ENCODE results near the gene AKT1. TPM values are rescaled to one million over a fixed set of nuclear protein-coding genes. Genes with fewer than 3 reads are reported as not detected.

The AKT1 gene
- total RNA-seq, 4 donors from 2014 or later, result 44.4 to 70.4 (median 57.0) TPM

DNA sequence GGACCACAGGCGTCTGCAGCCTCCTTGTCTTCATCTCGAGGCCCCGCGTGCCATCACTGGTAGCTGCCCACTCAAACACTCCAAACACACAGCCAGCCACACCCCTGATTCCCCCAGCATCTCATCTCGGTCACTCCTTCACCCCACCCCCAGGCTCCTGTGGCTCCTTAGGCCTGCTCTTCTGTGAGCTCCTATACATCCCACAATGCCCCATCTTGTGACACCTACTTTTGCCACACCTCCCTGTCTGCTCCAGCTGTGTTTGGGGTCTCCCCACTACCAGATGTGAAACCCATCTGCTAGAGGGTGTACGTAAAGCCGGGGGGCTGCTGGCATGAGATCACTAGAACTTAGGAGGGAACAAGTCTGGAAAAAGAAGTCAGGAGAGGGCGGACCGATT is 4.1 kb downstream of the AKT1 start:
- H3K4me1 ChIP-seq, result peaks cover 35 to 45% of the 10 kb centered on the region in 2 donors
- TF ChIP-seq, protein P1, sequence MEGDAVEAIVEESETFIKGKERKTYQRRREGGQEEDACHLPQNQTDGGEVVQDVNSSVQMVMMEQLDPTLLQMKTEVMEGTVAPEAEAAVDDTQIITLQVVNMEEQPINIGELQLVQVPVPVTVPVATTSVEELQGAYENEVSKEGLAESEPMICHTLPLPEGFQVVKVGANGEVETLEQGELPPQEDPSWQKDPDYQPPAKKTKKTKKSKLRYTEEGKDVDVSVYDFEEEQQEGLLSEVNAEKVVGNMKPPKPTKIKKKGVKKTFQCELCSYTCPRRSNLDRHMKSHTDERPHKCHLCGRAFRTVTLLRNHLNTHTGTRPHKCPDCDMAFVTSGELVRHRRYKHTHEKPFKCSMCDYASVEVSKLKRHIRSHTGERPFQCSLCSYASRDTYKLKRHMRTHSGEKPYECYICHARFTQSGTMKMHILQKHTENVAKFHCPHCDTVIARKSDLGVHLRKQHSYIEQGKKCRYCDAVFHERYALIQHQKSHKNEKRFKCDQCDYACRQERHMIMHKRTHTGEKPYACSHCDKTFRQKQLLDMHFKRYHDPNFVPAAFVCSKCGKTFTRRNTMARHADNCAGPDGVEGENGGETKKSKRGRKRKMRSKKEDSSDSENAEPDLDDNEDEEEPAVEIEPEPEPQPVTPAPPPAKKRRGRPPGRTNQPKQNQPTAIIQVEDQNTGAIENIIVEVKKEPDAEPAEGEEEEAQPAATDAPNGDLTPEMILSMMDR (IDR thresholded peaks at IDR 0.05 in 4 of 5, conservative IDR thresholded peaks at IDR 0.05 in 1 of 5), result no peak
- no peak for TF ChIP-seq POLR2A (IDR thresholded peaks at IDR 0.05)
- H3K4me3 ChIP-seq, result no peak overlapping the region
- in situ Hi-C loops (cut with MboI; ENCODE audit: low sequenced_read_pairs in 4 of 4), result no loop called here
- H3K36me3 ChIP-seq, result peaks cover 0 to 21% of the 10 kb centered on the region in 2 donors
- no peaks in the 10 kb centered on the region for H3K9me3 ChIP-seq
- ATAC-seq, result no peak
- H3K27ac ChIP-seq, result no peak overlapping the region
- H3K27me3 ChIP-seq, result no peaks in the 10 kb centered on the region
- no peak for DNase-seq
- intact Hi-C loops (cut with DNase I; ENCODE audit: low total_unique reads), result no loop called here

DNA sequence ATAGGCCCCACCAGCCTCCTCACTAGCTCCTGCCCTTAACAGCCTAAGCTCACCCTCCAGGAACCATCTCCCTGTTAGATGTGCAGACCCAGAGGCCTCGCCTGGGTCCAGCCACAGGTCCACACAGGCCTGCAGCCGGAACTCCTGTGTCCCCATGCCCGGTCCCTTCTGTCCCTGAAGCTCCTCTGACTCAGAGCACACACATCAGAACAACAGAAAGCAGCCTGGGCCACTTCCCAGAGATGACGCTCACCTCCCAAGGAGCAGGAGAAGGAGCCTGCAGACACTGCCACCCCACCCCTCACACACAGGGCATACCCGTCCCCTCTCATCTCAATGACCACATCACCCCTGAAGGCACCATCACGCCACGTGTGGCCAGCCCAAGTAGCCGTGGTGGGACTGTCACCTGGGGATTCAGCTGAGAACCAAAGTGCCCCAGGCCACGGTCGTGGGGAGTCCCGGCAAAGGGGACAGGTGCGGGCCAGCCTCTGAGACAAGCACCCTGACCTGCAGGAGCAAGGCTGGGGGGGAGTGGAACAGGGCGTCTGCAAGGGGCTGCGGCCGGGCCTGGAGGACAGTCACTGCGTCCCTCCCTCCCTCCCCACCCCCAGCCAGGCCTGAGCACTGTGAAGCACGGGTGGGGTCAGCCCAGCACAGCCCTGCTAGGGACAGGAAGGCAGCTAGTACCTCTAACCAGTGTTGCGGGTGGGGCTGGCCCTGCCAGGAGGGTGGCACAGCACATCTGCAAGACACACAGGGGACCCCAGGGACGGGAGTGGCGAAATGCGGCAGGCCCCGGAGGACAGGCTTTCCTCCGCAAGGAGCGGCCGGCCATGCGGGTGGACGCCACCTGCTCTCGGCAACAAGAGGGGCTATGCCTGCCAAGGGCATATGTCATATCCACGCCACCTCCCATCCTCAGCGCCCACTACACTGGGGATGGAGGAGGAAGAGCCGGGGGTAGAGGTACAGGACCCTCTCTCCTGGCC is 5.5 kb downstream of the AKT1 start:
- in situ Hi-C loops (cut with MboI; ENCODE audit: low sequenced_read_pairs in 4 of 4), result no loop called here
- no peak for TF ChIP-seq POLR2A (IDR thresholded peaks at IDR 0.05)
- TF ChIP-seq, protein P1 (IDR thresholded peaks at IDR 0.05 in 4 of 5, conservative IDR thresholded peaks at IDR 0.05 in 1 of 5), result no peak
- Histone ChIP-seq H3K27ac (no peak overlapping the region), H3K27me3 (no peaks in the 10 kb centered on the region), H3K4me1 (peaks cover 31 to 39% of the 10 kb centered on the region in 2 donors), H3K9me3 (no peaks in the 10 kb centered on the region), H3K36me3 (peaks cover 0 to 21% of the 10 kb centered on the region in 2 donors), H3K4me3 (no peak overlapping the region)
- no peak for ATAC-seq
- intact Hi-C loops (cut with DNase I; ENCODE audit: low total_unique reads), result no loop called here
- no peak for DNase-seq

DNA sequence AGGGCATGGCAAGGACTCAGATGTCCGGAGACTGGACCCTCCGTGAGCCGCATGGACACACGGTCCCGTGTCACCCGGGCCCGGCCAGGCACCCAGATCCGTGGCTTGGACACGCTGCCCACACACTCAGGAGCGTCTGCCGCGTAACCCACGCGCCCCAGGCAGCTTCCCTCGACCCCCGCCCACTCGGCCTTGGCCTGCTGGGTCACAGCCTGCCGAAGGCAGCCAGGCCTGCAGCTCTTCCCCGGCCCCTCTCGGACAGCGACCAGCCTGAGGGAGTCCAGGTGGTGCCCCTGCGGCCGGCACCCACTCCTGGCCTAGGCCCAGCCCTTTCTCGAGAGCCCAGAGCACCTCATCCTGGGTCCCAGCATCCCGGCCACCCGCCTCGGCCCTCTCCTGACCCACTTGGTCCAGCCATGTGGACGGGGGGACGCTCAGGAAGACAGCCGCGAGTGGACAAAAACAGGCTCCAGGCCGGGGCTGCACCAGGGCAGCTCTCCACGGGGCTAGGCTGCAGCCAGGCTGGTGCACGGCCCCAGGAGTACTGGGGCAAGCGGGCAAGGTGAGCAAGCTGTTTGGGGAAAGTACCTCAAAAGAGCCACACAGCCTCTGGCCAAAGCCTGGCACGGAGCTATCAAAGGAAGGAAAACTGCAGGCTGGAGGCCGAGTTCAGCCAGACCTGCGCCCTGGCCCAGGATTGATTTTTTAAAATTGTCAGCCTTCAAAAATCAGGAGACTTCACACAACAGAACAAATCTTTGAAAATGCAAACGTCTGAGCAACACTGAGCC is 6.5 kb downstream of the AKT1 start:
- peaks cover 26 to 33% of the 10 kb centered on the region in 2 donors for H3K4me1 ChIP-seq
- ATAC-seq (no peak), DNase-seq (no peak)
- peaks cover 0 to 21% of the 10 kb centered on the region in 2 donors for H3K36me3 ChIP-seq
- TF ChIP-seq POLR2A (IDR thresholded peaks at IDR 0.05), result no peak
- TF ChIP-seq, protein P1 (IDR thresholded peaks at IDR 0.05 in 4 of 5, conservative IDR thresholded peaks at IDR 0.05 in 1 of 5), result no peak
- no peak overlapping the region for H3K27ac ChIP-seq
- H3K9me3 ChIP-seq, result no peaks in the 10 kb centered on the region
- intact Hi-C loops (cut with DNase I; ENCODE audit: low total_unique reads) (no loop called here), in situ Hi-C loops (cut with MboI; ENCODE audit: low sequenced_read_pairs in 4 of 4) (no loop called here)
- no peak overlapping the region for H3K4me3 ChIP-seq
- no peaks in the 10 kb centered on the region for H3K27me3 ChIP-seq

DNA sequence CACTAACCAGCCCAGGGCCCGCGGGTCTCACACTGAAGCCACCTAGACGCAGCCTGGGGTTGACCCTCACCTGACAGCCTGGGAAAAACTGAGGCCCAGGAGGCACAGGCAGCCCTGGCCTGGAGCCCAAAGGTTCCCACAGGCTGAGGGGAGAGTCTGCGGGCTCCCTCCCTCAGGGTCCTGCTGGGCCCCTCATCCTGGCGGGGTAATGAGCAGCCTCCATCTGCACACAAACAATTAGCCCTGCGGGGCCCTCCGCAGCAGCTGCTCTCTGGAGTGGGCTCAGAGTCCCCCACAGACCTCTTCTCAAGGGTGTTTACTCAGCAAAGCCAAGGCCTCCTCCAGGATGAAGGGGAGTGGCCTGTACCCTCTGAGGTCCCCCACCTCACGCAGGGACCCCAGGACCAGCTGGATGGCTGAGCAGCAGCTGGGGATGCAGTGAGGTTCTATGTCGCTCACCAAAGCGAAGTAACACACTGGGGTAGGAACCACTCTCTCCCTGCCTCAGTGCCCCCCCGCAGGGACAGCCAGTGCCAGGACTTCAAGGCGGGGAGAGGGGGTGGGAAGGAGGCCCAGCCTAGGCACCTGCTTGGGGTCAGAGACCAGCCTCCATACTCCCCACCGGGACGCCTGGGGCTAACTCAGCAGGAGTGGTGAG is 7.3 kb downstream of the AKT1 start:
- Histone ChIP-seq H3K4me1 (peaks cover 18 to 25% of the 10 kb centered on the region in 2 donors), H3K36me3 (peaks cover 0 to 21% of the 10 kb centered on the region in 2 donors), H3K27ac (no peak overlapping the region), H3K9me3 (no peaks in the 10 kb centered on the region), H3K4me3 (no peak overlapping the region), H3K27me3 (no peaks in the 10 kb centered on the region)
- no peak for ATAC-seq
- TF ChIP-seq, protein P1 (IDR thresholded peaks at IDR 0.05 in 4 of 5, conservative IDR thresholded peaks at IDR 0.05 in 1 of 5), result no peak
- no peak for TF ChIP-seq POLR2A (IDR thresholded peaks at IDR 0.05)
- no peak for DNase-seq
- in situ Hi-C loops (cut with MboI; ENCODE audit: low sequenced_read_pairs in 4 of 4), result no loop called here
- intact Hi-C loops (cut with DNase I; ENCODE audit: low total_unique reads), result no loop called here
